Stimulated activated CD4-positive, alpha-beta T cell treated with anti-CD3 and anti-CD28 coated beads, Interleukin-12 subunit alpha, Interleukin-12 subunit beta, amount 100 ng/mL, for 4 hours (primary cell): Measurements from ENCODE around the gene OSTM1.
"Not testable (repeated sequence)": the region's sequence is repeated elsewhere in the genome, so short reads cannot be mapped to it uniquely, and the experiment has no call there.

Experiments used
- DNase-seq: peaks from one replicate; pipeline ENCODE4 v3.0.0-alpha.2; 2020

The OSTM1 gene

GRCh38 chr6:108016283-108016682, 58.3 kb downstream of the OSTM1 start:
- not testable (repeated sequence) for DNase-seq

GRCh38 chr6:108013787-108014439, 60.6 kb downstream of the OSTM1 start:
- no peak for DNase-seq

- no peak for DNase-seq
Observed at GRCh38 chr6:108009894-108010293, 64.6 kb downstream of the OSTM1 start.

- DNase-seq: not testable (repeated sequence)
Observed at GRCh38 chr6:108009258-108009657, 65.3 kb downstream of the OSTM1 start.

GRCh38 chr6:108008363-108008762, 66.2 kb downstream of the OSTM1 start:
- DNase-seq: no peak

- DNase-seq: no peak
Observed at GRCh38 chr6:108005961-108006360, 68.6 kb downstream of the OSTM1 start.

GRCh38 chr6:108004861-108005260, 69.7 kb downstream of the OSTM1 start:
- no peak for DNase-seq

GRCh38 chr6:108002365-108003221, 71.9 kb downstream of the OSTM1 start:
- no peak for DNase-seq

- DNase-seq: no peak
Observed at GRCh38 chr6:108001696-108002231, 72.8 kb downstream of the OSTM1 start.

- DNase-seq: not testable (repeated sequence)
Observed at GRCh38 chr6:108000259-108000658, 74.3 kb downstream of the OSTM1 start.

- no peak for DNase-seq
Observed at GRCh38 chr6:107999341-107999740, 75.2 kb downstream of the OSTM1 start.

GRCh38 chr6:107991772-107992550, 82.6 kb downstream of the OSTM1 start:
- no peak for DNase-seq
